SIG-M5 treated with dmso at 0.1 percent for 504 hours (cell line): ENCODE results near the gene DEFB113.
"Not testable (repeated sequence)": the region's sequence is repeated elsewhere in the genome, so short reads cannot be mapped to it uniquely, and the experiment has no call there.

ENCODE experiments used
- DNase-seq: peaks from one replicate; lab custom pipeline; 2025; ENCODE audit not compliant: unreplicated experiment; lab: John Stamatoyannopoulos, UW

The DEFB113 gene

GRCh38 chr6:49969605-49970004 is at the start of gene DEFB113:
Gene DEFB113 (minus strand): TSS chr6:49969625. CDS start chr6:49969625, 0 bp downstream.
- DNase-seq, result no peak

GRCh38 chr6:50007819-50008218 is 38.4 kb upstream of the DEFB113 start:
- DNase-seq, result no peak

- no peak for DNase-seq
Observed at GRCh38 chr6:50003139-50003538, 33.7 kb upstream of the DEFB113 start.

GRCh38 chr6:49995278-49995677 is 25.9 kb upstream of the DEFB113 start:
- DNase-seq, result no peak

- DNase-seq, result no peak
Observed at GRCh38 chr6:49988900-49989299, 19.5 kb upstream of the DEFB113 start.

GRCh38 chr6:49987749-49988148 is 18.3 kb upstream of the DEFB113 start:
- no peak for DNase-seq

- DNase-seq, result no peak
Observed at GRCh38 chr6:49986551-49986950, 17.1 kb upstream of the DEFB113 start.

GRCh38 chr6:49982046-49982445 is 12.6 kb upstream of the DEFB113 start:
- no peak for DNase-seq

GRCh38 chr6:49980898-49981297 is 11.5 kb upstream of the DEFB113 start:
- no peak for DNase-seq

- DNase-seq, result no peak
Observed at GRCh38 chr6:49979584-49979983, 10.2 kb upstream of the DEFB113 start.

GRCh38 chr6:49978332-49979226 is 9.2 kb upstream of the DEFB113 start:
- DNase-seq, result no peak

- DNase-seq, result no peak
Observed at GRCh38 chr6:49966823-49967222, 2.6 kb downstream of the DEFB113 start.

- DNase-seq, result no peak
Observed at GRCh38 chr6:49966334-49966733, 3.1 kb downstream of the DEFB113 start.

GRCh38 chr6:49964064-49964463 is 5.4 kb downstream of the DEFB113 start, which contains the start of gene DEFB114:
Gene DEFB114 (minus strand): TSS chr6:49964164. CDS start chr6:49964105, 59 bp downstream.
- no peak for DNase-seq

- DNase-seq, result no peak
Observed at GRCh38 chr6:49958180-49958579, 11.2 kb downstream of the DEFB113 start.

- DNase-seq, result no peak
Observed at GRCh38 chr6:49955847-49956246, 13.6 kb downstream of the DEFB113 start.

- no peak for DNase-seq
Observed at GRCh38 chr6:49951926-49952325, 17.5 kb downstream of the DEFB113 start.

- no peak for DNase-seq
Observed at GRCh38 chr6:49950415-49950751, 19.0 kb downstream of the DEFB113 start.

GRCh38 chr6:49949062-49949461 is 20.4 kb downstream of the DEFB113 start:
- no peak for DNase-seq

GRCh38 chr6:49946835-49947234 is 22.6 kb downstream of the DEFB113 start:
- no peak for DNase-seq

GRCh38 chr6:49944068-49944467 is 25.4 kb downstream of the DEFB113 start:
- DNase-seq, result not testable (repeated sequence)

- no peak for DNase-seq
Observed at GRCh38 chr6:49939993-49940498, 29.4 kb downstream of the DEFB113 start.

GRCh38 chr6:49937811-49938210 is 31.6 kb downstream of the DEFB113 start:
- DNase-seq, result no peak
